OCI-LY7 (cell line): Measurements from ENCODE around the gene OAS2. TPM values are rescaled to one million over a fixed set of nuclear protein-coding genes. Genes with fewer than 3 reads are reported as not detected.

ENCODE experiments used
- BruUV-seq: library from RNA; stranded (reverse); fragments of 400-500 nt; replicated peaks from 2 replicates; lab custom pipeline; 2021; lab: Mats Ljungman, UMichigan
- CTCF ChIA-PET: fragments of 300-600 bp; sonication (Branson Sonifier 250); formaldehyde crosslinking; loops from one replicate; lab custom pipeline; 2022; ENCODE audit warnings: antibody characterized with exemption; ENCODE audit not compliant: unreplicated experiment; lab: Charles Lee
- POLR2A ChIA-PET: fragments of 300-600 bp; sonication (Branson Sonifier 250); formaldehyde crosslinking; loops from one replicate; lab custom pipeline; 2022; ENCODE audit warnings: antibody characterized with exemption; lab: Charles Lee
- DNase-seq: peaks from one replicate; pipeline ENCODE4 v3.0.0-alpha.2; 2015; ENCODE audit warnings: low spot score
- H2AFZ ChIP-seq: fragments of 200-600 bp; sonication (generic), shearing (Covaris generic); 2 replicates; pipeline ENCODE4 v1.6.1; 2014; ENCODE audit warnings: mild to moderate bottlenecking, antibody characterized with exemption, low read length, moderate library complexity
- H3K27ac ChIP-seq: fragments of 200-600 bp; sonication (generic); 2 replicates; pipeline ENCODE4 v1.5.1; 2014; ENCODE audit warnings: mixed run types, low read depth, mild to moderate bottlenecking, moderate library complexity, low read length, inconsistent platforms; ENCODE audit not compliant: poor library complexity, severe bottlenecking
- H3K36me3 ChIP-seq: fragments of 200-600 bp; sonication (generic); 2 replicates; pipeline ENCODE4 v1.6.1; 2014; ENCODE audit warnings: mild to moderate bottlenecking, antibody characterized with exemption, low read length, moderate library complexity, mixed read lengths; ENCODE audit not compliant: insufficient read depth
- H3K4me1 ChIP-seq: fragments of 200-600 bp; sonication (generic); 2 replicates; pipeline ENCODE4 v1.5.1; 2014; ENCODE audit warnings: mild to moderate bottlenecking, low read length; ENCODE audit not compliant: insufficient read depth, poor library complexity, severe bottlenecking
- H3K4me2 ChIP-seq: fragments of 200-600 bp; sonication (generic); 2 replicates; pipeline ENCODE4 v1.6.1; 2014; ENCODE audit warnings: mild to moderate bottlenecking, low read length
- H3K4me3 ChIP-seq: fragments of 200-600 bp; sonication (generic); 2 replicates; pipeline ENCODE4 v1.5.1; 2014; ENCODE audit warnings: mild to moderate bottlenecking, low read depth, low read length; ENCODE audit not compliant: poor library complexity, severe bottlenecking
- H3K79me2 ChIP-seq: fragments of 200-600 bp; sonication (generic); 2 replicates; pipeline ENCODE4 v1.6.1; 2016; ENCODE audit warnings: low read depth, mild to moderate bottlenecking, low read length, moderate library complexity, mixed read lengths; ENCODE audit not compliant: insufficient read depth
- H3K9me2 ChIP-seq: fragments of 200-600 bp; sonication (generic); 2 replicates; pipeline ENCODE4 v1.6.1; 2016; ENCODE audit warnings: mild to moderate bottlenecking, low read length, mixed read lengths; ENCODE audit not compliant: insufficient read depth
- H3K9me3 ChIP-seq: fragments of 200-600 bp; sonication (generic); 2 replicates; pipeline ENCODE4 v1.6.1; 2014; ENCODE audit warnings: mild to moderate bottlenecking, mixed run types, low read length, mixed read lengths
- H4K20me1 ChIP-seq: fragments of 200-600 bp; sonication (generic); 2 replicates; pipeline ENCODE4 v1.6.1; 2014; ENCODE audit warnings: mild to moderate bottlenecking, antibody characterized with exemption, low read length, moderate library complexity, mixed read lengths; ENCODE audit not compliant: insufficient read depth
- CTCF ChIP-seq: fragments of 200-600 bp; sonication (generic); conservative IDR thresholded peaks from 2 replicates; pipeline ENCODE4 v1.5.1; 2014; ENCODE audit warnings: mild to moderate bottlenecking, antibody characterized with exemption, low read length, moderate library complexity, mixed read lengths
- EZH2phosphoT487 ChIP-seq: fragments of 200-600 bp; sonication (generic); IDR thresholded peaks from 2 replicates; pipeline ENCODE4 v1.6.1; 2018; ENCODE audit warnings: low read depth, borderline replicate concordance, mild to moderate bottlenecking, mixed run types, antibody characterized with exemption, low read length, moderate library complexity, mixed read lengths
- intact Hi-C: fragments of 100-400 bp; cut with micrococcal nuclease; formaldehyde crosslinking; loops from one replicate; pipeline ENCODE4 v1.10.0; 2022; ENCODE audit not compliant: unreplicated experiment
- total RNA-seq, 2 experiments: library from RNA; depleted of rRNA in 1 of 2; stranded (reverse); fragments of >200 nt in 1 of 2; shearing (Covaris generic) in 1 of 2; gene quantifications; 2 replicates each; pipeline ENCODE4 v1.2.3, GENCODE V29; 2014 to 2022

Gene OAS2
- total RNA-seq, 2 experiments from 2014 or later: 33.2 to 46.8 TPM

GRCh38 chr12:112946236-112947000, 31.9 kb upstream of the OAS2 start:
- no peaks in the 10 kb centered on the region for H4K20me1 ChIP-seq
- CTCF ChIA-PET: no interaction called here
- intact Hi-C loops: no loop called here

GRCh38 chr12:112947314-112947713, 31.0 kb upstream of the OAS2 start:
- TF ChIP-seq EZH2phosphoT487 (no peak), CTCF (no peak)
- no peak for DNase-seq
- intact Hi-C loops: no loop called here
- Histone ChIP-seq H4K20me1 (no peaks in the 10 kb centered on the region), H3K9me3 (no peaks in the 10 kb centered on the region), H3K4me2 (no peak overlapping the region), H3K36me3 (no peaks in the 10 kb centered on the region), H3K27ac (no peak overlapping the region), H3K4me3 (no peak overlapping the region), H2AFZ (no peak overlapping the region), H3K9me2 (no peaks in the 10 kb centered on the region), H3K4me1 (no peaks in the 10 kb centered on the region), H3K79me2 (no peaks in the 10 kb centered on the region)
- BruUV-seq: no TSS peak
- CTCF ChIA-PET: no interaction called here
- POLR2A ChIA-PET: no interaction called here

More at GRCh38 chr12:112946236-112947000, 31.9 kb upstream of the OAS2 start:
- POLR2A ChIA-PET: no interaction called here
- no peaks in the 10 kb centered on the region for H3K36me3 ChIP-seq
- no peak overlapping the region for H3K4me3 ChIP-seq
- TF ChIP-seq EZH2phosphoT487 (no peak), CTCF (no peak)
- H3K27ac ChIP-seq: no peak overlapping the region
- no peaks in the 10 kb centered on the region for H3K9me3 ChIP-seq
- H3K9me2 ChIP-seq: no peaks in the 10 kb centered on the region
- BruUV-seq: no TSS peak
- DNase-seq: no peak
- H3K79me2 ChIP-seq: no peaks in the 10 kb centered on the region
- H3K4me2 ChIP-seq: no peak overlapping the region
- H3K4me1 ChIP-seq: no peaks in the 10 kb centered on the region
- no peak overlapping the region for H2AFZ ChIP-seq

- no peaks in the 10 kb centered on the region for H3K9me3 ChIP-seq
- no peak overlapping the region for H3K4me3 ChIP-seq
- H3K9me2 ChIP-seq: no peaks in the 10 kb centered on the region
- no TSS peak for BruUV-seq
- no peak overlapping the region for H3K4me2 ChIP-seq
- intact Hi-C loops: no loop called here
- ChIA-PET CTCF (no interaction called here), POLR2A (interaction anchor here (0.8 kb wide), 1 partner anchor 18 kb away, joined by 3 read pairs; no protein-coding TSS in a partner anchor)
- no peaks in the 10 kb centered on the region for H3K4me1 ChIP-seq
- no peaks in the 10 kb centered on the region for H4K20me1 ChIP-seq
- no peak overlapping the region for H3K27ac ChIP-seq
- no peak for DNase-seq
- H3K79me2 ChIP-seq: no peaks in the 10 kb centered on the region
- TF ChIP-seq CTCF: no peak
- no peak for TF ChIP-seq EZH2phosphoT487
- H3K36me3 ChIP-seq: no peaks in the 10 kb centered on the region
- H2AFZ ChIP-seq: no peak overlapping the region
These were observed 30.6 kb upstream of the OAS2 start for GRCh38 chr12:112947761-112948160.
